Kidney capillary endothelial cell (primary cell): ENCODE measurements around the gene STK32B.

Source experiments
- DNase-seq: peaks from one replicate; pipeline ENCODE4 v3.0.0-alpha.2; 2018; ENCODE audit warnings: low spot score

The STK32B gene

DNA sequence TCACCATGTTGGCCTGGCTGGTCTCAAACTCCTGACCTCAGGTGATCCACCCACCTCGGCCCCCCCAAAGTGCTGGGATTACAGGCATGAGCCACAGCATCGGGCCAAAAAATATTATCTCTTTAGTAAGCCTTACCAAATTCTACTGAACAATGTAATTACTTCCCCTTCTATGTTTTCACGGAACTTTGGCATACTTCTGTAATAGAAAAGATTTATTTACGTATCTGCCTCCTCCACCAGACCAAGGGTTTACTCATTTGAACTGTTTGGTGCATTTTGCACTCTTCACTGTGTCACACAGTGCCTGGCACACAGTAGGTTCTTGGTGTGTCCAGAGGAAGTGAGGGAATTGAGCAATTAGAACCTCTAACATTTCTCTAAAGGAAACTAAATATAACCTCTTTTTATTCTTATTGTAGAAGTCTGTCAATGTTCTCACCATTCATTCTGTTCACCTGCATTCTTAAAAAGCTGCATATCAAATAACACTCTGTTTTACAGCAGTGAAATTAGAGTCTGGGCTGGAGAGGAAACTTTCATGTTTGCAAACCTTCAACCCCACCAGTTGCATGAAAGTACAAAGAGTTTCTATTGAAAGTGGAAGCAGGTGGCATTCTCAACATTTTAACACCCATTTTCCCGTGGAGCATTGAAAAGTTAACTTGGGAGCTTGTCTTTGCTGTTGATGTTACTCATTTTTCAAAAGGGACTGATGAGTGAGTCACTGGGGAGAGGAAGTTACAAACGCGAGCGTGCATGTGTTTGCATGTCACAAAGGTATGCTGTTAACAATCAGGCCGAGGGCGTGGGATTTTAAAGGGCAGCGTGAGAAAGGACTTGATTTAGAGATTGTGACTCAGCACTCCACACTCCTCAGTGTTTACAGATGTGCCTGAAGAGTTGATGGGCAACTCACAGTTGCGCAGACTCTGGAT, 314.1 kb downstream of the STK32B start:
- DNase-seq = peak; percentile 85

DNA sequence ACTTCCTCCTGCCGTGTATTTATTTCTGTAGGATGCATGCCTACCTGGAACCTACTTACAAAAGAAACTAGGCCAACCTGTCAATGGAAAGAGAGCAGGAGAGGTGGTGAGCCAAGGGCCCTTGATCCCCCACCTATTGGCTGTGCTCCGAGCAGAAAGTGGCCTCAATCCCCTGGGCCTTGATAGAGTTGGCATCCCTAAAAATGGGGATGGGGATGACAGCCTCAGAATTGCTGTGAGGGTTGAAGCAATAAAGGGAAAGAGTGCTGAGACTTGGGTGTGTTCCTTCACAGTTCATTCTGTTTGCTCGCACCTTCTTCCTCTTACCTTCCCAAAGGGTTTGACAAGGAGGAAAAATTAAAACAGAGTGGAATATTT, 314.7 kb downstream of the STK32B start:
- no peak for DNase-seq

DNA sequence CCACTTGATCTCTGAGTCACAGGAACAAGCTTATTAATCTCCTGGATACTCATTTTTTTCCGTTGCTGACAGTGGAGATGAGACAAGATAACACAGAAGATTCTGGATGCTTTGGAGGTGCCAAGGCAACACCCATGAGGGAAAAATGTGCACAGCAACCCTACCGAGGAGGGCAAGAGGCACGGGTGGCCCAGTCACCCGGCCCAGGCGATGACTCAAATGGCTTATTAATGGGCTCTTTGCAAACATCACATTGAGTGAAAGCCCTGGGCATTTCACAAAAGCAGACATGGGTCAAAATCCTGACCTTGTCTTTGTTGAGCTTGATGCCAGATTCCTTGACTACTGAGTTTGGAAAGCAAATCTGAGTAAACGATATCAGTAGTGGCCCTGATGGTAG, 315.1 kb downstream of the STK32B start:
- peak; percentile 13 for DNase-seq

DNA sequence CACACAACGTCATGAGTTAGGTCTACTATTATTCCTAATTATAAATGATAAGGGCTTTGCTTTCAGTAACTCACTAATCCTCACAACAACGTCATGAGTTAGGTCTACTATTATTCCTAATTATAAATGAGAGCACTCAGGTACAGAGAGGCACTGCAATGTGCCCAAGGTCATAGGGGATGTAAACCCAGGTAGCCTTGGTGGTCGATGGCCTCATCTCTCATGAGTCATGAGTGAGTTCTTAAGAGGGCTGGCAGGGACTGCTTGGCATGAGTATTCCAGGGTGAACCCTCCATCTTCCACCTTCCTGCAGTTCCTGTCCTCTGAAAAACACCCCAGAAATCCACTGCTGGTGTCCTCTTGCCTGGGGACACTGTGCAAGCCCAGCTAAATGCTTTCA, 317.1 kb downstream of the STK32B start:
- DNase-seq = no peak

DNA sequence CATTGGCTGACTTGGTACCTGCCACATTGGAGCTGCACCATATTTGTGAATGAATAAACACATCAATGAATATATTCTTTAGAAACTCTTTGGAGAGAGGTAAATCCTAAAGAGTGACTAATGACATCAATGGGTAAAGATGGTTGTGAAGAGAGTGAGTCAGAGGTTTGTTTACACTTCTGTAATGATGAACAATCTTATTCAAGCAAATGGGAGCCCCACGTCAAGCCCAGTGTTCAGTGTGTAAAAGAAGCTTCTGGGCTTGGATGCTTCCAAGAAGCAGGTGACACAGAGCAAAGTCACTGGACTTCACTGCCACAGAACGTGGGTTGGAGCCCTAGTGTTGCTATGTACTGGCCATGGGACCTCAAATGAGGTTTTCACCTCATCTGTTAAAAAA, 319.0 kb downstream of the STK32B start:
- no peak for DNase-seq

DNA sequence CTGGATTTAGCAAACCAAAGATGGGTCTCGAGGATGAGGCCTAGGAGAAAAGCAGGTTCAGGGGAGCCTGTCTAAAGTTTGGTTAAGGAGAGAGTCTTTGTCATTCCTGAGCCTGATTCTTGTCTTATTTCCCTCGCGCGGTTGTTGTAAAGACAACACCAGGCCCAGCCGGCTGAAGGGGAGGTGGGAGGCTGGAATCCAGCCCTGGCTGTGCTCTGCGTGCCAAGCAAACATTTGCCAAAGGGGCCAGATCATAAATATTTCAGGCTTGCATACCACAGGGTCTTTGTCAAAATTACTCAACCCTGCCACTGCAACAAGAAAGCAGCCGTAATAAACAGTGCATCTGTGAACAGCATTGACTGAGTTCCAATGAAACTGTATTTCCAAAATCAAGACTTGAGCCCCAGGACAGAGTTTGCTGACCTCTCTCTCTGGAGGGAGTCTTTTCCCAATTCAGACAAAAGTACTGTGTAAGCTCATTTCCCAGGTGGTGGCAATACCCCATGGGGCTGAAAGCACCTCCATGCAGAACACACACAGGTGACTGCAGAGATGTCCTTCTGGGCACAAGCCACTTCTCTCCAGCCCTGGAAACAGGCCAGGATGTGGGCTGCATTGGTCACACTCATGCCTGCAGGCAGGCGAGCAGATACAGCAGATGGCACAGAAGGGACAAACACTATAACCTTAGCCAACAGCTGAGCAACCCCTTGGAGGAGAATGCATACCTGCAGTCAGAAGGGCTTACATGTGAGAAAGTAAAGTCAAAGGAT, 320.3 kb downstream of the STK32B start:
- no peak for DNase-seq

DNA sequence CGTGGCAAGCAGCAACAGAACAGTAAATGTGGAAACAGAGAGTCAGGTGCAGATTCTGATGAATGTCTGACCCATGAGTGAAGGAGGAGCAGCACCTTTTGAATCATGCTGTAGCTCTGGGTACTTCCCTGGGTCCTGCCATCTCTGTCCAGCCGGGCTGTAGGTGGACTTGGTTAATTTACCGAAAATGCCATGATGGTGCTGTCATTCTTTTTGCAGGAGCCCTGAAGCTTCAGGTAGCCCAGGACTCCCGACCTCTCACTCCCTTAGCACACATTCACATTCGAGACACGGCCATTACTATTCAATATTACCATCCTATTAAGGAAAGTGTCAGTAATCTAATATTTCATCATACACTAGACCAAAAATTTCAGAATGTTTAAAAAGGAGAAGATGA, 320.9 kb downstream of the STK32B start:
- DNase-seq = no peak

DNA sequence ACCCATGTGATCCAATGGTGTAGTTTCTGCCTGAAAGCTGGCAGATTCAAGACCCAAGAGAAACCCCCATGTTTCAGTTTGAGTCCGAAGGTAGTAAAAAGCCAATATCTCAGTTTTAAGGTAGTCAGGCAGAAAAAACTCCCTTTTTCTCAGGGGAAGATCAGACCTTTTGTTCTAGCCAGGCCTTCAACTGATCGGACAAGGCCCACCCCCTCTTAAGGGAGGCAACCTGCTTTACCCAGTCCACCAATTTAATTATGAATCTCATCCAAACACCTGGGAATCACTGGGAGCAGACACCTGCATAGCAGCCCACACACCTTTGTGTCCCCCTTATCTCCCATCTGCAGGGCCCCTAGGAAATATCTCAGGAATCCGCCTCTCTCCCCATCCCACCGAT, 322.0 kb downstream of the STK32B start:
- DNase-seq = no peak

DNA sequence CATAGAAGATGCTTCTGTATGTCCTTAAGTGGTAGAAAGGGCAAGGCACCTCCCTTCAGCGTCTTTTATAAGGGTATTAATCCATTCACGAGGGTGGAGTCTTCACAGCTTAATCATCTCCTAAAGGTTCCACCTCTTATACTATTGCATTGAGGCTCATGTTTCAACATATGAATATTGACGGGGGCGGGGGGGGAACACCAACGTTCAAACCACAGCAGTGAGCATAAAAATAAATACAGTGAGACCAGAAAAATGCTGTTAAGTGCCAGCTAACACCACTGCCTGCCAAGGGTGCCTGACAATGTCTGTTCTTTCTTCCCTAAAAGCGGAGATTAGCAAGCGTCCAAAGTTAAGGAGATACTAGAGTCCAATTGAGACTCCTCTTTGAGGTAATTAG, 323.3 kb downstream of the STK32B start:
- DNase-seq = no peak

DNA sequence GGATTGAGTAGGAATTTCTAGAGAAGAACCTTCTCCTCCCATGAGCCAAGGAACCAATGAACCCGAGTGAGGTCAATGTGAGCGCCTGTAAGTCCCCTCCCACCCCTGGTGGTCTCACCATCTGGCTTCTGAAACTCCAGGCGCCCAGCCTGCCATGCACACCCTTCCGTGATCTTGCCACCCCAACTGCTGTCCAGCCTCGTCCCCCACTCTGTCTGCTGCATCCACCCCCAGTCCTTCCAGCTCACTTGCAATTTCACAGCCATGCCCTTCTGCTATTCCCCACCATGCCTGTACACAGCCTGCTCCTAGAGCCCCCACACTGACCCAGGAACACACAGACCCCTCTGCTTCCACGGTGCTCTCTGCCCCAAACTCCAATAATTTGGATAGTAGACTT, 323.7 kb downstream of the STK32B start:
- no peak for DNase-seq

DNA sequence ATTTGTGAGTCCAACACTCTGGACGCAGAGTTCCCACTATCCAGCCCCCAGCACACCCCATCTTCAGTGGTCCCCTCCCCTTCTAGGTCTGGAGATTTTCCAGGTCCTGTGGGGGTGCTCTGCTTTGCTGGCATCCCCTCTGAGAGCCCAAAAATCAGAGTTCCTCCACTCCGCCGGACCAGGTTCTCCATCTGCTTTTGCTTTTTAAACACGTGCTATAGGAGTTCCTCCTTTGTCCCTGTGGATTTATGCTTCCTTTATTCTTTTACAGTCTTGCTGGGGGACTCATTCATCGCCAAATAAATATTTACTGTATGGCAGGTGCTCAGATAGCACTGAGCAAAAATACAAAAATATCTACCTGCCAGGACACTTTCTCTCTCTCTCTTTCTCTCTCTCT, 324.7 kb downstream of the STK32B start:
- no peak for DNase-seq

DNA sequence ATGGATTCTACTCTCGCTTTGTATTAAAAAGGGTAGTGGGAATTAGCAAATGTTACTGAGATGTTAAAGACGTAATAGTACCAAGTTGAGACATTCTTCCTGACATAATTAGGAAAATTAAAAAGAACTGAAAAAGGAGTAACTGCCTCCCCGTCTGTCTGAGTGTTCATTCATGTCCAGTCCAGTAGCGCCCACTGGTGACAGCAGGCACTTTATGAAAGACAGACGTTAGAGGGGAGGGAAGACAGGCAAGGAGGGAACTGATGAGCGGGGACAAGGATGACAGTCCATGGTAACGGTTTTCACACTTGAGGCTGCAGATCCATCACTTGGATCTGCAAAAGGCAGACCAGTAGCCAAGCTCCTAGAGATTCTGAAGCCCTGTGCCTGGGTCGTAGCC, 326.7 kb downstream of the STK32B start:
- DNase-seq = no peak

DNA sequence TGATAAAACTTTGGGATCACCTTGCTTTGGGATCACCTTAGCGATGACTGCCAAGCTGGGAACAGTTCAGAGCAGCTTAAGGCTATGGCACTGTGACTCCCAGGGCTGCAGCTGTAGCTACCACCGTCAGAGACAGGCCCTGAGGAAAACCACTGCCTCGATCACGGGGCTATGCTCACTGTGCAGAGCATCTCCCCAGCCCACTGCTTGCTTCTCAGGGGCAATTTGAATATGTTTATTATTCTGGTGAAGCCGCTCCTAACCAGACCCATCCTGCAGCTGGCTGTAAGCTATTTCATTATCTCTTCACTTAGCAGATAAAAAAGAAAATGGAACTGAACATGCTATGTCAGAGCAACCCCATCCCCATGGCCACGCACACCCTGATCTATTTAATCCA, 328.6 kb downstream of the STK32B start:
- no peak for DNase-seq

DNA sequence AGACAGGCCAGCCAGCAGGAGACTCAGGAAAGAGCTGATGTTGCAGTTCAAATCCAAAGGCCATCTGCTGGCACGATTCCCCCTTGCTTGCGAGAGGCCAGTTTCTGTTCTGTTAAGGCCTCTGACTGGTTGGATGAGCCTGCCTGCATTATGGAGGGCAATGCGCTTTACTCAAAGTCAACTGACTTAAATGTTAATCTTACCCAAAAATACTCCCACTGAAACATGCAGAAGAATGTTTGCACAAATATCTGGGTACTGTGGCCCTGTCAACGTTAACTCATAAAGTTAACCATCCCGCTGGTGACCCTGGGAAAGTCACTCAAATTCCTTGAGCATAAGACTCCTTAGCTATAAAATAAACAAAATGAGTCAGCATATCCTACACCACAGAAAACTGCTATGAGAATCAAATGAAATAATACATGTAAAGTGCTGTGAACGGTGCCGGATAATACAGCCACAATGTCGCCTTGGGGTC, 330.7 kb downstream of the STK32B start:
- DNase-seq = no peak

DNA sequence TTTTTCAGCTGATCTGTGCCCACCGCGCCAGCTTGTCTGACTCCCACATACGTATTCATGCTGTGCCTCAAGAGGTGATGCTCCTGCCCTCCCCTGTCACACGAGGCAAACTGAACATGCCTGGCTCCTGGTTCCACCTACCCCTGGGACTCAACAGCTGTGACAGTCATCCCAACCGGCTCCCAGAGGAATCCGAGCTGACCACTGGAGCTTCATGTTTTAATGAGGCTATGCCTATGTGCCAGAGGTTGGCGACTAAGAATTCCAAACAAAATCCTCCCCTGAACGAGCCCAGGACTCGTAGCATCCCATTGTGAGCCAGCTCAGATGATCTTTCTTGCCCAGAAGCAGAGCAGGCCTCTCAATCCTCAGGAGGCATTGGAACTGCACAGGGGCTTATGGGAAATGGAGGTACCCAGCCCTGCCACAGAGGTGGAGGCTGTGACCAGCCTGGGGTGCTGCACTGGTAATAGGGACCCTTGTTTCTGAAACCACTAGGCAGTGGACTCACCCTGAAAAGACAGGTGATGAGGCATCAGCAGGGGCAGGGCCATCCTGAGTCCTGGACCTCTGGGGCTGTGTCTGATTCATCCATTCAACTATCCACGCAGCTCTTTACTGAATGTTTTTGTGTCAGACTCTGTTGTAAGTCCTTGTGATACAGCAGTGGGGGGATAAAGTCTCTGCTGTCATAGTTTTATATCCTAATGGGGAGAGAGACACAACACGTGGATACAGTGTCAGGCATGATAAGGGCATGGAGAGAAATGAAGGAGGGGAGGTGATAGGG, 332.1 kb downstream of the STK32B start:
- DNase-seq = no peak

DNA sequence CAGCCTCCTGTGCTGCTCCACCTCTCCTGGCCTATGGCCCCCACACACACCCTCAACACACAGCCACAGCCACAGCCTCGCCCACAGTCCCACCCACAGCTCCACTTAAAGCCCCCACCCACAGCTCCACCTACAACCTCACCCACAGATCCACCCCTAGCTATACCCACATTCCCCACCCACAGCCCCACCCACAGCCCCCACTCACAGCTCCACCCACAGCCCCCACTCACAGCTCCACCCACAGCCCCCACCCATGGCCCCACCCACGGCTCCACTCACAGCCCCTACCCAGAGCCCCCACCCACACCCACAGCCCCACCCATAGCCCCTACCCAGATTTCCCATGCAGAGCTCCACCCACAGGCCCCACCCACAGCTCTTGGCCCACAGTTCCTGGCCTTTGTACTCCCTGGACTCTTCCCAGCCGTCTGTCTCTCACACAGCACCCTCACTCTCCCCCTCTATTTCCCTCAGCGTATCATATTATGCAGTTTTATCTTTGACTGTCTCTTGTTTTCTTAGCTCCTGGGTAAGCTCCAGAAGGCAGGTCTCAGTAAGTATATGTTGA, 334.5 kb downstream of the STK32B start:
- no peak for DNase-seq

DNA sequence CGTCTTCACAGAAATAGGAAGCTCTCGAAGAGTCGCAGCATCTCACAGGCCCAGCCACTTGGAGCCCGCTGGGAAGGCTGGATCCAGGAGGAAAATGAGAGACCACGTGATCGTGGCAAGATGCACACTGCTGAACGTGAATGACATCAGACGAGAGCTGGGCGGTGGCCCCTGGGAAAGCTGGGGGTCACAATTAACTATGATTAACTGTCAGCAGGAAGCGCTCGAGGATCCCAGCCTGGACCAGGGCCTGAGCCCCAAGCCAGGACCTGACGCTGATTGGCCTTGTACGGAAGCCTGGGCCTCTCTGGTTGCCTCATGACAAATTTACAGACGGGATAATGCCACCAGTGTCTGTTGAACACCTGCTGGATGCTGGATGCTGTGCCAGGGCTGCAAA, 335.6 kb downstream of the STK32B start:
- DNase-seq = no peak

DNA sequence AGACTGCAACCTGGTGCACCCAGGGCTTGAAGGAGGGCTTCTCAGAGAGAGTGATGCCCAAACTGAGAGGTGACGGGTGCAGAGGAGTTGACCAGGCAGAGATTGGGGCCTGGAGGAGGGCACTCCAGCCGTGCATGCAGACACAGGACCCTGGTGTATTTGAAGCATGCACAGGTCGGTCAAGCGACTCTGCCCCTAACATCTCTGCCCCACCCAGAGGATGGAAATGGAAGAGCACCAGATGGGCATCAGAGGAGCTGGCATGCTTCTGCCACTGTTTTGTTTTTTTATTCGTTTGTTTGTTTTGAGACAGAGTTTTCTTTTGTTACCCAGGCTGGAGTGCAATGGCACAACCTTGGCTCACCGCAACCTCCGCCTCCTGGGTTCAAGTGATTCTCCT, 336.2 kb downstream of the STK32B start:
- DNase-seq = no peak

DNA sequence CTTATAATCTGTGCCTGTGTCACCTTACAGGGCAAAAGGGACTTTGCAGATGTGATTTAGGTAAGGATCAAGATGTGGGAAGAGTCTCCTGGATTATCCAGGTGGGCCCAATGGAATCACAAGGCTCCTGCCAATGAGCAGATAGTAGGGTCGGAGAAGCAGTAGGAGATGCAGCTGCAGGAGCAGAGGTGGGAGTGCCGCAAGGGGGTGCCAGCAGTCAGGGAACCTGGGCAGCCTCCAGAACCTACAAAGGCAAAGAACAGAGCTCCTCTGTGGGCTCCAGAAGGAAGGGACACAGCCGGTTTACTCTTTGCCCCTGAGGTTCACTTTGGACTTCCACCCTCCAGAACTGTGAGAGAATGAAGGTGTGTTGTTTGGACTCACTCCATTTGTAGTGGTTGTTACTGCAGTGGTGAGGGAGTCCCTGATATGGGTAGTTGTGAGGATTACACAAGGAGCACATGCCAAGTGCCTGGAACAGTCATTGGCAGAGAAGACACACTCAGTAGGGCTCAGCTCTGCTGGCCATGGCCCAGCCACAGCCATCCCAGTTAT, 338.6 kb downstream of the STK32B start:
- no peak for DNase-seq

DNA sequence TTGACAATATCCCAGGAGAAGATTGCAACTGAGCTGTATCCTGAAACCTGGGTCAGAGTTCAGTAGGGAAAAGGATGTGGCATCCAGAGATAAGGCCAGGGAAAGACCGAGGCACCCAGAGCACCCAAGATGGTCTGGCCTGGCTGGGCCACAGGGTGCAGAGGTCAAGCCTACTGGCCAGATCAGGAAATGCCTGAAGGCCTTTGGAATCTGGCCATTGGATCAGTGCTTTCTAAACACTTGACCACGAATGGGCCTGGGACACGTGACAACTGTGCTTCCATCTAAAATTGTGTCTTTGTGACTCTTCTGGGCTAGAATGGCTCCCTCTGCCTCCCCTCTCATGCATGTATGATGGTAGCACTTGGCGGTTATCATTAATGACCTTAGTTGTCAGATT, 340.2 kb downstream of the STK32B start:
- no peak for DNase-seq

DNA sequence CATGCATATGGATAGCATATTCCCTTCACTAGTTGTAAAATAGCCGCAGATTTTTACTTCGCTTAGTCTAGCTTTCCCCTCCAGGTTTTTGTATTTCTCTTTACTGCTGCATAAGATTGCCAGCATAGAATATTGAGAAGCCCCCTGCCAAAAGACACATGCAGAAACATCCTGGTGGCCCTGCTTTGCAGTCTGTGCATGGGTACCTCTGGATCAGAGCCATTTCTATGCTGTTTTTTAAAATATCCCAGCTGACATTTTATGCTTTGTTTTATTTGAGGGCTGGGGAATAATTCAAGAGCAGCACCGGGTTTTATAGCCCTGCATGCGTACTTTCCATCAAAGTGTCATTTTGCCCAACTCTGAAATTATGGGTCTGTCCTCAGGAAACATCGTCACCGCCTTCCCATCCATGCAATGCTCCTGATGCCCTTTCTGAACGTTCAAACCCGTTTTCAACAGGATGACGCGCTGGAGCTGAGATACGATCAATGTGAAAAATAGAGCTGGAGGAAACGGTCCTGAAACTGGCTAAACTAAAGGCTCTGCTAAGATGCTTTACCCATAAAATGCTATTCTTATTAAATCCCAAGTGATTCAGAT, 342.7 kb downstream of the STK32B start:
- DNase-seq = no peak
